HG02870 (cell line): ENCODE measurements around the gene CD1E.
"Not testable (repeated sequence)": the region's sequence is repeated elsewhere in the genome, so short reads cannot be mapped to it uniquely, and the experiment has no call there.

ENCODE experiments used
- ATAC-seq: cut with Tn5 transposase; IDR thresholded peaks from one replicate; pipeline ENCODE4 v1.9.1; 2021; ENCODE audit warnings: mild to moderate bottlenecking, moderate library complexity; ENCODE audit not compliant: unreplicated experiment

Gene CD1E

GRCh38 chr1:158353303-158354075 is at the start of gene CD1E:
CD1E (plus strand) TSS chr1:158353894; CDS start chr1:158353989, 95 bp downstream.
- ATAC-seq = no peak

DNA sequence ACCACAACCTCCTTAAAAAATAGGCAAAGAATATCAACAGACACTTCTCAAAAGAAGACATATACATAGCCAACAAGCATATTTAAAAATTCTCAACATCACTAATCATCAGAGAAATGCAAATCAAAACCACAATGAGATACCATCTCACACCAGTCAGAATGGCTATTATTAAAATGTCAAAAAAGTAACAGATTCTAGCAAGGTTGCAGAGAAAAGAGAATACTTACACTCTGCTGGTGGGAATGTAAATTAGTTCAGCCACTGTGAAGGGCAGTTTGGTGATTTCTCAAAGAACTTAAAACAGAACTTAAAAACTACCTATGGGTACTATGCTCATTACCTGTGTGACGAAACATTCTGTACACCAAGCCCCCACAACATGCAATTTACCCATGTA is 43.1 kb upstream of the CD1E start:
- peak; percentile 61 for ATAC-seq

DNA sequence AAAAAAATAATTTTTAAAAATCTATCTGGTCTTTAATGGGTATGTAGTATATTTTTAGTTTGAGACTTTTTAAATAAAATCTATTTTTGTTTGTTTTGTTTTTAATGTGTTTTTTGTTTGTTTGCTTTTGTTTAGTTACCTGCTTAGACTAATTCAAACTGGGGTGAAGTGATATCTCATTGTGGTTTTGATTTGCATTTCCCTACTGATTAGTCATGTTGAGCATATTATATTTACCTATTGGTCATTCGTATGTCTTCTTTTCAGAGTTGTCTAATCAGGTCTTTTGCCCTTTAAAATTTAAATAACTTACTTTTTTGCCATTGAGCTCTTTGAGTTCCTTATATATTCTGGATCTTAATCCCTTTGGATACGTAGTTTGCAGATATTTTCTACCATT is 42.6 kb upstream of the CD1E start:
- ATAC-seq = peak; percentile 44

GRCh38 chr1:158323866-158324265 is 29.8 kb upstream of the CD1E start:
- ATAC-seq = no peak

- ATAC-seq = peak; percentile 51
Observed at GRCh38 chr1:158324395-158324794, 29.3 kb upstream of the CD1E start.

DNA sequence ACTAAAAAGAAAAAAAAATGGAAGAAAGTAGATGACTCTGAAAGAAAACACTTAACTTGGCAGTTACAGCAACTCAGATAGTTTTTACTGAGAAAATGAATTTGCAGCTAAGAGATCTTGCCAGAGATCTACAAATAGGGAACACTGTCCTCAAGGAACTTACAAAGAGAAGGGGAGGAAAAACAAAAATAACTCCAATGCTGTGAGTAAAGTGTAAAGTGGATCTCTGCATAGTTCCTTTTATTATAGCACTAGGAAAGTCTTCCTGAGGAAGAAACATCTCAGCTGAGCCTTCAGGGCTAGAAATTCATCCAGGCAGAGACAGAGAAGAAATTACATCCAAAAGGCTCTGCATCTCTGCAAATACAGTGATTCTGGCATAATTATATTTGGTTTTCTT is 26.2 kb upstream of the CD1E start:
- no peak for ATAC-seq

- ATAC-seq = no peak
Observed at GRCh38 chr1:158328426-158328825, 25.3 kb upstream of the CD1E start.

GRCh38 chr1:158329300-158329699 is 24.4 kb upstream of the CD1E start:
- no peak for ATAC-seq

GRCh38 chr1:158329733-158330132 is 24.0 kb upstream of the CD1E start:
- peak; percentile 51 for ATAC-seq

DNA sequence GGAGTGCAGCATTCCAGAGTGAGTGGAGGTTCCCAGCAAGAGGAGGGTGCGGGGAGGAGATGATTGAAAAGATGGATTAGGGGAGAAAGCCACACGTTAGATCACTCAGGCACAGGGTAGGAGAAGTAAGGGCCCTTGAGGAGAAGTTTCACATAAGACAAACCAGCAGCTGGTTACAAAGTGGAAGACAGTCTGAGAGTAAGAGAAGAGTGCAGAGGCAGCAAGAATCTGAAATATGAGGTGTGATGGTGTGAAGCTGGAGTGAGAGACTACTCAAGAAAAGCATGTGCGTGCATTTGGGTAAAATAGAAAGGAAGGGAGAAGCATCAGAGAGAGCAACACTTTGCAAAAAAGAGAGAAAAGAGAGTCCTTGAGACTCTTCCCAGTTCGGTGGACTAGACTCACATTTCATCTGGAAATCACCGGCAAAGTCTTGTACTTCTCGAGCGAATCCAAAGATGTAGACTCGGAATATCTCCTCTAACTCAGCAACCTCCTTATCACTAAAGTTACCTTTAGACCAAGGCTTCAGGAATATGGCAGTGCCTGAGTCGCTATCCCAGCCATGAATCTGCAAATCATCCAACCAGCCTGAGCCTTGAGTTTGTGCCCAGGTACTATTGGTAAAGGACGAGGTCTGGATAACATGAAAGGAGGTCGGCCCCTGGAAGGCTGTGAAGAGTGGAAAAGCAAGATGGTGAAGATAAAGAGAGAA is 23.1 kb upstream of the CD1E start:
- no peak for ATAC-seq

DNA sequence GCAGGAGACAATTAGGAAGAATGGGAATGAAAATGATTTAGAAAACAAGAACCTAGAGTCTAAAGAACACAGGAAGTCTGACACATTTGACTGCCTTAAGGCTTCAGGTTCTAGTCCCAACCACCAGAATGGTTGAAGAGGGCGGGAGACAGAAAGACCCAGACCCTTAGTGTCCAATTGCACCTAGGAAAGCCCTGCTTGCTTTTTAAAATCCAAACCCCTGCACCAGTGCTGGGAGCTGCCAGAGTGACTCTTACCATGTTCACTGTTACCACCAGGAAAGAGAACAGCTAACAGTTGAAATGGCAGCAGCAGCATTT is 22.6 kb upstream of the CD1E start:
- ATAC-seq = no peak

GRCh38 chr1:158331481-158332150 is 22.1 kb upstream of the CD1E start, which contains the start of gene CD1B:
CD1B (minus strand) TSS chr1:158331531; CDS start chr1:158331423, 108 bp downstream.
- ATAC-seq = no peak

- no peak for ATAC-seq
Observed at GRCh38 chr1:158333405-158334155, 20.1 kb upstream of the CD1E start.

DNA sequence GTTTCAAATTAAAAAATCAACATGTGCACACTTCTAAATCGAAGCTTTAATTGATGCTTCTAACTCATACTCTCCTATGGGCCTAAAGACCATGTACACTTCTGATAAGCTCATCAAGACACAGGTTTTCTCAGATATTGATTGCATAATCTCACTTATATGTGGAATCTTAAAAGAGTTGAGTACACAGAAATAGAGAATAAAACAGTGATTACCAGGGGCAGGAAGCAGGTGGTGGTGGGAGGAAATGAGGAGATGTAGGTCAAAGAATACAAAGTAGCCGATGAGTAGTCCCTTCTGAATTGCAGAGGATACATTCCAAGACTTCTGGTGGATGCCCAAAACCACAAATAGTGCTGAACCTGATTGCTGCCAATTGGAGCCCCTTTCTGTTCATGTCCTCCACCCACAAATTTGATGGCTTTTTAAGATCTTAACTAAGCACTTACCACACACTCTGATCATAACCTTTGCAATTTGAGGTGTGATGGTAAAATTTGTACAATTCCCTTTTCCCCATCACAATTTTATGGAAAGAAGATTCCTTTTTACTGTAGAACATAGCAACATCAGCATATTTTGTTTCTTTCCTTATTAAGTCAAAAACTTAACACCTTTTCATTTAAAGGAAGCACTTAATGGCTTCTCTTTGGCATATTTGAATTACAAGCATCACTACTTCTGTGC is 19.0 kb upstream of the CD1E start:
- no peak for ATAC-seq

DNA sequence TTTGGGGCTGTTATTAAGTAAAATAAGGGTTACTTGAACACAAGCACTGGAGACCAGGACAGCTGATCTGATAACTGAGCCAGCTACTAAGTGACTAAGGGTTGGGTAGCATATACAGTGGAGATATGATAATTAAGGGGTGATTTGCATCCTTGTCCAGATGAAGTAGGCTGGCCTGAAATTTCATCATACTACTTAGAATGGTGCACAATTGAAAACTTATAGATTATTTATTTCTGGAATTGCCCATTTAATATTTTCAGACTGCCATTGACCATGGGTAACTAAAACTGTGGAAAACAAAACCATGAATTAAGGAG is 18.5 kb upstream of the CD1E start:
- no peak for ATAC-seq

DNA sequence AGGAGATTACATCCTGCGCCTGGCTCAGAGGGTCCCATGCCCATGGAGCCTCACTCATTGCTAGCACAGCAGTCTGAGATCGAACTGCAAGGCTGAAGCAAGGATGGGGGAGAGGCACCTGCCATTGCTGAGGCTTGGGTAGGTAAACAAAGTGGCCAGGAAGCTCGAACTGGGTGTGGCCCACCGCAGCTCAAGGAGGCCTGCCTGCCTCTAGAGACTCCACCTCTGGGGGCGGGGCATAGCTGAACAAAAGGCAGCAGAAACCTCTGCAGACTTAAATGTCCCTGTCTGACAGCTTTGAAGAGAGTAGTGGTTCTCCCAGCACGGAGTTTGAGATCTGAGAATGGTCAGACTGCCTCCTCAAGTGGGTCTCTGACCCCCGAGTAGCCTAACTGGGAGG is 17.3 kb upstream of the CD1E start:
- not testable (repeated sequence) for ATAC-seq

- not testable (repeated sequence) for ATAC-seq
Observed at GRCh38 chr1:158348946-158349345, 4.7 kb upstream of the CD1E start.

GRCh38 chr1:158354255-158354654 is 561 bp downstream of the CD1E start:
- ATAC-seq = no peak

GRCh38 chr1:158355773-158356285 is 2.1 kb downstream of the CD1E start:
- ATAC-seq = no peak

DNA sequence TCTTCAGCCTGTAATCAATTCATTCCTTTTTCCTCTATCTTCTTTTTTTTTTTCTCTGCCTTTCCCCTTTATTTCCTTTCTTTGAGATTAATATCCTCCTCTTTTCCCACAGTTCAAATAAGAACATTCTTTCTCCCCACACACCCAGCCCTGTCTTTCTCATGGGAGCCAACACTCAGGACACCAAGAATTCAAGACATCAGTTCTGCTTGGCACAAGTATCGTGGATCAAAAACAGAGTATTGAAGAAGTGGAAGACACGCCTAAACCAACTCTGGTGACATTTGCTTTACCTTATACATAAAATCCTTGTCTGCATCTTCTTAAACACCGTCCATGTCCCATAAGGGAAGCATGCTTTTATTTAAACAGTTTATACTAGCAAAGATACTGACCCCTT is 2.9 kb downstream of the CD1E start:
- ATAC-seq = no peak

- no peak for ATAC-seq
Observed at GRCh38 chr1:158357441-158357840, 3.7 kb downstream of the CD1E start.
